Ovary (tissue), 9 donors: ENCODE results near the gene MRPL50. TPM values are rescaled to one million over a fixed set of nuclear protein-coding genes. Genes with fewer than 3 reads are reported as not detected.

ENCODE experiments used
- DNase-seq, 5 donors: peaks; one replicate each; pipeline ENCODE4 v3.0.0-alpha.2; 2019 to 2020
- H3K27ac ChIP-seq, 2 donors: fragments of 200-600 bp; one replicate each; pipeline versions ENCODE4 v1.5.1 to v1.8.0; 2019 to 2022
- H3K27me3 ChIP-seq: fragments of 200-600 bp; one replicate; pipeline ENCODE4 v1.8.0; 2022
- H3K36me3 ChIP-seq: fragments of 200-600 bp; sonication (generic); one replicate; pipeline ENCODE4 v1.5.1; 2019
- H3K4me1 ChIP-seq: one replicate; pipeline ENCODE4 v1.8.1; 2013; ENCODE audit warnings: mild to moderate bottlenecking, moderate library complexity; ENCODE audit not compliant: insufficient read depth
- H3K4me3 ChIP-seq: fragments of 200-600 bp; sonication (generic); one replicate; pipeline ENCODE4 v1.5.1; 2017
- H3K9me3 ChIP-seq, 2 donors: fragments of 200-600 bp in 1 of 2; sonication (generic) in 1 of 2; one replicate each; pipeline versions ENCODE4 v1.5.1 to v1.8.1; 2013 to 2019; ENCODE audit warnings: mild to moderate bottlenecking in 1 of 2, moderate library complexity in 1 of 2
- EP300 ChIP-seq: sonication (generic); formaldehyde crosslinking; IDR thresholded peaks from one replicate; pipeline ENCODE4 v1.6.1; 2017; ENCODE audit warnings: antibody characterized with exemption
- POLR2A ChIP-seq: fragments of 450-650 bp; IDR thresholded peaks from one replicate; pipeline ENCODE4 v1.6.1; 2017; ENCODE audit warnings: antibody characterized with exemption, mild to moderate bottlenecking, moderate library complexity
- WGBS, 3 donors: extraction: QIAGEN DNeasy Blood & Tissue Kit in 1 of 3; methylation state at CpG; one replicate each; pipeline versions ENCODE4 v1.1.5 to v1.1.7; 2013 to 2017; 5-methylcytosine and 5-hydroxymethylcytosine counted together
- intact Hi-C, 4 donors: fragments of 100-400 bp; cut with DNase I; formaldehyde crosslinking; loops; one replicate each; pipeline versions ENCODE4 v1.11.0 to v1.15.1; 2022 to 2023
- polyA plus RNA-seq, 2 donors: library from polyadenylated mRNA; stranded (reverse); fragments of 200-250 nt in 1 of 2; fragments of 350-450 nt in 1 of 2; fragmentation: Illumina TruSeq in 1 of 2; extraction: RNeasy Lipid Tissue Mini Kit (QIAGEN cat#74804) in 1 of 2; gene quantifications; one replicate each; pipeline ENCODE4 v1.2.3, GENCODE V29; 2013 to 2014
- total RNA-seq, 7 donors: library from RNA; depleted of rRNA in 2 of 7; stranded (reverse); fragments of >200 nt in 2 of 7; fragmentation: NEBNext Ultra II Directional in 3 of 7; extraction: Animal tissue kit (Norgen Biotek cat#: 25700) in 3 of 7; gene quantifications; one replicate each; pipeline versions ENCODE4 v1.1.0 to v1.2.4, GENCODE V29; 2016 to 2023
- TF ChIP-seq, protein P1 (sequence below), 3 donors: fragments of 450-650 bp in 2 of 3; fragments of 200-600 bp in 1 of 3; IDR thresholded peaks; one replicate each; pipeline versions ENCODE4 v1.5.1 to v1.8.0; 2016 to 2022; ENCODE audit warnings: antibody characterized with exemption in 3 of 3, mild to moderate bottlenecking in 1 of 3
- donor health status: DM: no; HTN: no; CAD: no; lungs with moderate emphysema.
- donor health status: DM: no; HTN: no; CAD: no.
- donor health status: Bipolar disorder and iron deficiency.
- donor health status: DM: yes; HTN: yes; CAD: no.
- donor health status: DM: no; HTN: no; CAD: no.
- donor health status: DM: yes; HTN: yes; CAD: no.

The MRPL50 gene
- total and polyA plus RNA-seq, 9 donors, result 9.2 to 16.9 (median 14.2) TPM

DNA sequence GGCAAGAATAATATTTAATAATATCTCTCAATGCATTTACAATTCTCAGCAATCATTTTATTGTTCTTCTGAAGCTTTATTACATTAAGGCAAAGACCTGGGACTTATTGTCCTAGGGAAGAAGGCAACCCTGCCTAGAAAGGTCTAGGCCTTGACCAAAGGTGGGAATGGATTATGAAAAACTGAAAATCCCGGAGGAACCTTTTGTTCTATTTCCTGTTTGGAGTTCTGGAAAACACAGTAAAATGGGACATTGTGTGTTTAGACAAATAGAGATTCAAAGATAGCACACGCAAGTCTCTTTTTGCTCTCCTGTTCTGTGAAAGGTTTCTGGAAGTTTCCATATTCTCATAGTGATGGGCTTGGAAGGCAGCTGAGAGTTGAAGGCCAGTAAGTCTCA lies 44.7 kb downstream of the MRPL50 start:
- no peak for TF ChIP-seq POLR2A
- no peak for TF ChIP-seq EP300
- TF ChIP-seq, protein P1, sequence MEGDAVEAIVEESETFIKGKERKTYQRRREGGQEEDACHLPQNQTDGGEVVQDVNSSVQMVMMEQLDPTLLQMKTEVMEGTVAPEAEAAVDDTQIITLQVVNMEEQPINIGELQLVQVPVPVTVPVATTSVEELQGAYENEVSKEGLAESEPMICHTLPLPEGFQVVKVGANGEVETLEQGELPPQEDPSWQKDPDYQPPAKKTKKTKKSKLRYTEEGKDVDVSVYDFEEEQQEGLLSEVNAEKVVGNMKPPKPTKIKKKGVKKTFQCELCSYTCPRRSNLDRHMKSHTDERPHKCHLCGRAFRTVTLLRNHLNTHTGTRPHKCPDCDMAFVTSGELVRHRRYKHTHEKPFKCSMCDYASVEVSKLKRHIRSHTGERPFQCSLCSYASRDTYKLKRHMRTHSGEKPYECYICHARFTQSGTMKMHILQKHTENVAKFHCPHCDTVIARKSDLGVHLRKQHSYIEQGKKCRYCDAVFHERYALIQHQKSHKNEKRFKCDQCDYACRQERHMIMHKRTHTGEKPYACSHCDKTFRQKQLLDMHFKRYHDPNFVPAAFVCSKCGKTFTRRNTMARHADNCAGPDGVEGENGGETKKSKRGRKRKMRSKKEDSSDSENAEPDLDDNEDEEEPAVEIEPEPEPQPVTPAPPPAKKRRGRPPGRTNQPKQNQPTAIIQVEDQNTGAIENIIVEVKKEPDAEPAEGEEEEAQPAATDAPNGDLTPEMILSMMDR (IDR thresholded peaks at IDR 0.05), result no peak
- no peaks in the 10 kb centered on the region for H3K4me1 ChIP-seq
- WGBS, 3 donors, result 80 to 86% (median 84%) methylated on average over 2 of the region's 2 CpGs
- H3K27me3 ChIP-seq, result no peaks in the 10 kb centered on the region
- H3K27ac ChIP-seq, result no peak overlapping the region
- no peak overlapping the region for H3K4me3 ChIP-seq
- intact Hi-C loops, result no loop called here
- H3K36me3 ChIP-seq, result no peaks in the 10 kb centered on the region
- DNase-seq, result no peak
- no peaks in the 10 kb centered on the region for H3K9me3 ChIP-seq

DNA sequence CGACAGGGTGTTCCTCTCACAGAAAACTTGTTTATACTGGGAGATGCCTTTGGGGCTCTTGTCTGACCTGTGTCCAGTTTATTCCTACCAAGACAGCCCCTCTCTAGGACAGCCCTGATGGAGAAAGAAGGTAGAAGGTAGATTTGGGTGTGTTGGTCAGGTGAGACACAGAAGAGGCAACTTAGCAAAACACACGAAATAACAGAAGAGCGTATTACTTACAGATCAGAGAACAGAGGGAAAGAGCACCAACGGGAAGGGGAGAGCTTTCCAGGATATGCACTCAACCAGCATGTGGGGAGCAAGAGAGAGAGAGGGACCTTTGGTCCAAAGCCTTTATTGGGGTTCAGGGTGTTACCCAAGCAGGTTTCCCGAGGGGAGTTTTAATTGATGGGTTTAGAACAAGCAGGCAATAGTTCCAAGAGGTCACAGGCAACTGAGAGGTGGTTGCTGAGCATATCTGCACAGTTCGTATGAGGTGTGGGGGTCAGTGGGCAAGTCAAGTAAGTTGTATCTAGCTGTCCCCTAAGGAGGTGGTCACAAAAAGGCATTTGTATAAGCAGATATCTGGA lies 45.4 kb downstream of the MRPL50 start:
- Histone ChIP-seq H3K36me3 (no peaks in the 10 kb centered on the region), H3K27ac (no peak overlapping the region), H3K4me1 (no peaks in the 10 kb centered on the region), H3K9me3 (no peaks in the 10 kb centered on the region), H3K27me3 (no peaks in the 10 kb centered on the region), H3K4me3 (no peak overlapping the region)
- TF ChIP-seq EP300 (no peak), POLR2A (no peak)
- TF ChIP-seq, protein P1 (IDR thresholded peaks at IDR 0.05), result no peak
- DNase-seq, result no peak
- intact Hi-C loops, result no loop called here
- WGBS, 3 donors, result 77 to 83% (median 80%) methylated on average over 6 of the region's 6 CpGs

DNA sequence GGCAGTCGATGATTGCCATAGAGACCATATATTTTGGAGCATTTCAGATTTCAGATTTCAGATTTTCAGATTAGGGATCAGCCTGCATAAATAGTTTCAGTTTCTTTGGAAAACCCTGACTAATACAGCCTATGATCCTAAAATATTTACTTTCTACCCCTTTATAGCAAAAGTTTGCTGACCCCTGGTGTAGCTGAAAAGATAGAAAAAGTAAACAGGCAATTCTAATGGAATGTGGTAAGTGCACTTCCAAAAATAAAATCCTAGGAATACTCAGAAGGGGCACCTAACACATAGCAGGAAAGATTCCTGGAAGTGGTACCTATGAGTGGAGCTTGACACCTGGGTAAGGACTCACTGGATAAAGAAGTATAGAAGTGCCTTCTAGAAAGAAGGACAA lies 48.1 kb downstream of the MRPL50 start:
- 64 to 90% (median 80%) methylated on average over 1 of the region's 1 CpG for WGBS, 3 donors

DNA sequence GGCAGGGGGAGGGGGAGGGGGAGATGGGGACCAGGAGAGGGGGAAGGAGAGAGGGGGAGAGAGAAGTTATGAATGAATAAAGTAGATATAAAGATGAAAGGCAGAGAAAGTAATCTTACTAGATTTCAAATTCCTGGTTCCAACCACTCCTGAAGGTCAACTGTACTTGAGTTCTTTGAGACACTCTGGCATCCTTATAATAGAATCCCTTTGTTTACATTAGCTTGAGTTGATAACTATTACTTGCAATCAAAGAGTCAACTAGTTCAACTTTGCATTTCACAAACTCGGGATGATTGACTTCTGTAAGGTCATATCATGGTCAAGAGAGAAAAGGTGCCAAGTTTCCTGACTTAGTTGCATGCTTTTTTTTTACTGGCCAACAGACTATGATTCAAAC lies 55.8 kb downstream of the MRPL50 start:
- Histone ChIP-seq H3K27me3 (no peaks in the 10 kb centered on the region), H3K9me3 (no peaks in the 10 kb centered on the region), H3K4me1 (no peaks in the 10 kb centered on the region), H3K36me3 (no peaks in the 10 kb centered on the region), H3K27ac (no peak overlapping the region), H3K4me3 (no peak overlapping the region)
- intact Hi-C loops, result no loop called here
- DNase-seq, result no peak
- no peak for TF ChIP-seq EP300
- no peak for TF ChIP-seq POLR2A
- TF ChIP-seq, protein P1 (IDR thresholded peaks at IDR 0.05), result no peak
- WGBS, 3 donors, result 31 to 56% (median 41%) methylated on average over 1 of the region's 1 CpG

More for the DNA sequence above, 48.1 kb downstream of the MRPL50 start:
- H3K4me1 ChIP-seq, result no peaks in the 10 kb centered on the region
- H3K9me3 ChIP-seq, result no peaks in the 10 kb centered on the region
- intact Hi-C loops, result no loop called here
- H3K27ac ChIP-seq, result no peak overlapping the region
- H3K36me3 ChIP-seq, result no peaks in the 10 kb centered on the region
- H3K4me3 ChIP-seq, result no peak overlapping the region
- H3K27me3 ChIP-seq, result no peaks in the 10 kb centered on the region
- no peak for DNase-seq
- TF ChIP-seq POLR2A, result no peak
- TF ChIP-seq, protein P1 (IDR thresholded peaks at IDR 0.05), result no peak
- TF ChIP-seq EP300, result no peak
